Esophagus (tissue), 2 donors: ENCODE results near the gene FAM72C. TPM values are rescaled to one million over a fixed set of nuclear protein-coding genes. Genes with fewer than 3 reads are reported as not detected.
"Not testable (repeated sequence)": the region's sequence is repeated elsewhere in the genome, so short reads cannot be mapped to it uniquely, and the experiment has no call there.

ENCODE experiments used
- H3K27ac ChIP-seq, 2 donors: one replicate each; pipeline ENCODE4 v1.5.1; 2013; ENCODE audit warnings: low read depth in 2 of 2, mild to moderate bottlenecking in 2 of 2, inconsistent platforms in 1 of 2, low read length in 1 of 2, moderate library complexity in 1 of 2
- H3K27me3 ChIP-seq, 2 donors: one replicate each; pipeline ENCODE4 v1.6.1; 2013; ENCODE audit warnings: low read length in 2 of 2, control low read depth in 1 of 2, mild to moderate bottlenecking in 1 of 2; ENCODE audit not compliant: insufficient read depth in 2 of 2, control insufficient read depth in 1 of 2
- H3K36me3 ChIP-seq, 2 donors: one replicate each; pipeline ENCODE4 v1.6.1; 2013; ENCODE audit warnings: low read length in 1 of 2; ENCODE audit not compliant: control insufficient read depth in 2 of 2, insufficient read depth in 2 of 2
- H3K4me1 ChIP-seq, 2 donors: one replicate each; pipeline ENCODE4 v1.6.1; 2013; ENCODE audit warnings: low read length in 1 of 2; ENCODE audit not compliant: control insufficient read depth in 2 of 2, insufficient read depth in 2 of 2
- H3K4me3 ChIP-seq, 2 donors: one replicate each; pipeline ENCODE4 v1.5.1; 2013; ENCODE audit warnings: low read length in 2 of 2, mild to moderate bottlenecking in 2 of 2, low read depth in 1 of 2, moderate library complexity in 1 of 2
- H3K9me3 ChIP-seq, 2 donors: one replicate each; pipeline ENCODE4 v1.6.1; 2013; ENCODE audit warnings: mild to moderate bottlenecking in 2 of 2, low read depth in 1 of 2, low read length in 1 of 2, moderate library complexity in 1 of 2; ENCODE audit not compliant: control insufficient read depth in 2 of 2, insufficient read depth in 1 of 2
- WGBS, 2 donors: extraction: QIAGEN DNeasy Blood & Tissue Kit; methylation state at CpG; one replicate each; pipeline ENCODE4 v1.1.7; 2013; 5-methylcytosine and 5-hydroxymethylcytosine counted together
- polyA plus RNA-seq, 2 donors: library from polyadenylated mRNA; stranded (reverse); fragments of 200-250 nt; gene quantifications; one replicate each; pipeline ENCODE4 v1.2.3, GENCODE V29; 2013
- donor health status: healthy with polysubstance abuse.
- donor health status: Bipolar disorder and iron deficiency.

FAM72C gene
- polyA plus RNA-seq, 2 donors = 0.90 to 1.3 TPM

DNA sequence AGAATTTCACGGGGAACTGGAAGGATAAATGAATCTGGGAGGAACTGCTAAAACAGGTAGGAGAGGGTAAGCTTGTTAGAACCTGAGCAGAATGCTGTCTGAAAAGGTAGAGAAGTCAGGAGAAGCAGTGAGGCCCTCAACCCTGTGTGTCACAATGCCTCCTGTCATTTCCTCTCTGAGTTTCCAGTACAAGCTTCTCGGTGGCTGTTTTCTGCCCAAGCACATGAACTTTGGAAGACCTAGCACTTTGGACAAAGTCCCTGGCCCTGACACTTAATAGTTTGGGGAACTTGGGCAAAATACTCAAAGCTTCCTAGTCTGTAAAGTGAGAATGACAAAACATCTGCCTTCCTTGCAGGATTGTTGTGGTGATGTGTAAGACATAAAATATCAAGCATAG, 52.7 kb downstream of the FAM72C start:
- no CpG with 5 or more reads among the region's 2 CpGs for WGBS, 2 donors

DNA sequence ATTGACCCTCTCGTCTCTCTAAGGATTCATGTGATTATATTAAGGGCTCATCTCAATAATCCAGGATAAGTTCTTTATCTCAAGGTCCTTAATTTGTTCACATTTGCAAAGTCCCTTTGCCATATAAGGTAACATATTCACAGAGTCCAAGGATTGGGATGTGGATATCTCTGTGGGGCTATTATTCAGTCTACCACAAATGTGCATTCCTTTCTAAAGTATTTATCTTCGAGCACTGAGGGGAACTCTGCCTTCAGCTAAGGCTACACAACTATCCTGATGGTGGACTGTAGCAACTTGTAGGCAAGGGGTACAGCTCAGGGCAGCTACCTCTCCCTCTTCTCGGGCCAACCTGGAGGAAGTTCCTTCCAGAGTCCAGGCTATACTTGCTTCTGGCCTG, 53.2 kb downstream of the FAM72C start:
- not testable (repeated sequence) for H3K36me3 ChIP-seq, H3K4me1 ChIP-seq, H3K27ac ChIP-seq, H3K27me3 ChIP-seq, H3K4me3 ChIP-seq, H3K9me3 ChIP-seq
- WGBS, 2 donors = 33 to 64% methylated on average over 1 of the region's 3 CpGs

More for the DNA sequence above, 52.7 kb downstream of the FAM72C start:
- H3K27ac ChIP-seq, H3K4me3 ChIP-seq, H3K27me3 ChIP-seq, H3K4me1 ChIP-seq, H3K36me3 ChIP-seq, H3K9me3 ChIP-seq: not testable (repeated sequence)

DNA sequence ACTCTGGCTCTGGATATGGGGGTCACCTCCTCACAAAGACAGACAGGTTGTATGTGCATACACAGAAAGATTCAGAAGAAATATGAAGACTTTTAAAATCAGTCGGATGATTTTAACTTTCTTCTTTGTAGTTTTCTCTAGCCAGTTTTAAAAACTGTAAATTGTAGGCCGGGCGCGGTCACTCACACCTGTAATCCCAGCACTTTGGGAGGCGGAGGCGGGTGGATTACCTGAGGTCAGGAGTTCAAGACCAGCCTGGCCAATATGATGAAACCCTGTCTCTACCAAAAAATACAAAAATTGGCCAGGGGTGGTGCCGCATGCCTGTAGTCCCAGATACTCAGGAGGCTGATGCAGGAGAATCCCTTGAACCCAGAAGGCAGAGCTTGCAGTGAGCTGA, 58.1 kb downstream of the FAM72C start:
- not testable (repeated sequence) for H3K36me3 ChIP-seq, H3K27ac ChIP-seq, H3K4me1 ChIP-seq, H3K4me3 ChIP-seq, H3K27me3 ChIP-seq, H3K9me3 ChIP-seq
- 95% methylated on average over 7 of the region's 7 CpGs for WGBS, 2 donors
